Lung (tissue), 12 donors: ENCODE results near the gene MISP3. TPM values are rescaled to one million over a fixed set of nuclear protein-coding genes. Genes with fewer than 3 reads are reported as not detected.
"Not testable (repeated sequence)": the region's sequence is repeated elsewhere in the genome, so short reads cannot be mapped to it uniquely, and the experiment has no call there.

Source experiments
- ATAC-seq: fragments of 200-7000 bp; cut with Tn5 transposase; one replicate; pipeline ENCODE4 v1.9.1; 2020; ENCODE audit warnings: moderate number of reproducible peaks; ENCODE audit not compliant: insufficient read depth, low FRiP score
- DNase-seq, 3 donors: peaks; one replicate each; pipeline ENCODE4 v3.0.0-alpha.2; 2013 to 2017
- H3K27ac ChIP-seq, 2 donors: one replicate each; pipeline ENCODE4 v1.5.1; 2013; ENCODE audit warnings: mild to moderate bottlenecking in 2 of 2, moderate library complexity in 2 of 2, control low read depth in 1 of 2, inconsistent platforms in 1 of 2, low read depth in 1 of 2, low read length in 1 of 2
- H3K27me3 ChIP-seq, 3 donors: one replicate each; pipeline ENCODE4 v1.5.1; 2013; ENCODE audit warnings: low read length in 2 of 3; ENCODE audit not compliant: control insufficient read depth in 3 of 3, insufficient read depth in 3 of 3
- H3K36me3 ChIP-seq, 4 donors: one replicate each; pipeline ENCODE4 v1.5.1; 2013; ENCODE audit warnings: low read length in 4 of 4, mild to moderate bottlenecking in 1 of 4, moderate library complexity in 1 of 4; ENCODE audit not compliant: control insufficient read depth in 4 of 4, insufficient read depth in 4 of 4
- H3K4me1 ChIP-seq, 5 donors: one replicate each; pipeline ENCODE4 v1.5.1; 2013; ENCODE audit warnings: low read length in 5 of 5, mild to moderate bottlenecking in 2 of 5, moderate library complexity in 1 of 5; ENCODE audit not compliant: control insufficient read depth in 5 of 5, insufficient read depth in 5 of 5
- H3K4me3 ChIP-seq: one replicate; pipeline ENCODE4 v1.5.1; 2013; ENCODE audit warnings: mild to moderate bottlenecking, control low read depth, moderate library complexity
- H3K9ac ChIP-seq, 2 donors: one replicate each; pipeline ENCODE4 v1.5.1; 2013; ENCODE audit warnings: low read length in 2 of 2, control low read depth in 1 of 2; ENCODE audit not compliant: insufficient read depth in 1 of 2
- H3K9me3 ChIP-seq, 4 donors: one replicate each; pipeline ENCODE4 v1.5.1; 2013; ENCODE audit warnings: low read length in 3 of 4, mild to moderate bottlenecking in 1 of 4, moderate library complexity in 1 of 4; ENCODE audit not compliant: control insufficient read depth in 4 of 4, insufficient read depth in 3 of 4
- WGBS, 2 donors: extraction: QIAGEN DNeasy Blood & Tissue Kit; methylation state at CpG; one replicate each; pipeline ENCODE4 v1.1.7; 2013; 5-methylcytosine and 5-hydroxymethylcytosine counted together
- polyA plus RNA-seq, 2 donors: library from polyadenylated mRNA; stranded (reverse); fragments of 200-250 nt; gene quantifications; one replicate each; pipeline ENCODE4 v1.2.1, GENCODE V29; 2013
- total RNA-seq, 2 donors: library from RNA; depleted of rRNA in 1 of 2; stranded (reverse); fragments of >200 nt in 1 of 2; gene quantifications; one replicate each; pipeline ENCODE4 v1.2.1, GENCODE V29; 2014 to 2021
- TF ChIP-seq, protein P1 (sequence below): IDR thresholded peaks from 2 replicates; pipeline ENCODE4 v1.5.1; 2012; ENCODE audit warnings: mild to moderate bottlenecking; ENCODE audit errors: control extremely low read depth, extremely low read depth
- donor health status: control.
- donor health status: control.
- donor health status: Bipolar disorder and iron deficiency.
- donor health status: healthy.
- donor health status: DM: yes; HTN: yes; CAD: no.

Gene MISP3
- total and polyA plus RNA-seq, 4 donors = 3.5 to 11.2 (median 7.4) TPM

DNA sequence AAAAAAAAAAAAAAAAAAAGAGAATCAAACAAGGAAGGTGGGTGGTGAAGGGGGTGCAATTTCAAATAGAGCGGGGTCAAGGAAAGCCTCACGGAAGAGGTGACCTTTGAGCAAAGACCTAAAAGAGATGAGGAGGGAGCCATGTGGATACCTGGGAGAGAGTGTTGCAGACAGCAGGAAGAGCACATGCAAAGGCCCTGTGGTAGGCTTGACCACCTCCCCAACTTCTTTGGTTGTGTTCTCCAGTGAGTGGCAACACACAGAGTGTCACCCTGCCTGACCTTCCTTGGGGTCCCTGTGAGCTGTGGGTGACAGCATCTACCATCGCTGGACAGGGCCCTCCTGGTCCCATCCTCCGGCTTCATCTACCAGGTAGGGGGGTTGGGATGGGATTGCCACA lies 22.1 kb upstream of the MISP3 start:
- Histone ChIP-seq H3K27ac (no peak overlapping the region), H3K4me3 (no peak overlapping the region), H3K36me3 (peaks cover 0 to 21% (median 3%) of the 10 kb centered on the region in 4 donors), H3K9me3 (peaks cover 0 to 5% (median 1%) of the 10 kb centered on the region in 4 donors), H3K4me1 (no peaks in the 10 kb centered on the region), H3K9ac (no peak overlapping the region), H3K27me3 (no peaks in the 10 kb centered on the region)
- no peak for ATAC-seq
- DNase-seq = no peak
- TF ChIP-seq, protein P1, sequence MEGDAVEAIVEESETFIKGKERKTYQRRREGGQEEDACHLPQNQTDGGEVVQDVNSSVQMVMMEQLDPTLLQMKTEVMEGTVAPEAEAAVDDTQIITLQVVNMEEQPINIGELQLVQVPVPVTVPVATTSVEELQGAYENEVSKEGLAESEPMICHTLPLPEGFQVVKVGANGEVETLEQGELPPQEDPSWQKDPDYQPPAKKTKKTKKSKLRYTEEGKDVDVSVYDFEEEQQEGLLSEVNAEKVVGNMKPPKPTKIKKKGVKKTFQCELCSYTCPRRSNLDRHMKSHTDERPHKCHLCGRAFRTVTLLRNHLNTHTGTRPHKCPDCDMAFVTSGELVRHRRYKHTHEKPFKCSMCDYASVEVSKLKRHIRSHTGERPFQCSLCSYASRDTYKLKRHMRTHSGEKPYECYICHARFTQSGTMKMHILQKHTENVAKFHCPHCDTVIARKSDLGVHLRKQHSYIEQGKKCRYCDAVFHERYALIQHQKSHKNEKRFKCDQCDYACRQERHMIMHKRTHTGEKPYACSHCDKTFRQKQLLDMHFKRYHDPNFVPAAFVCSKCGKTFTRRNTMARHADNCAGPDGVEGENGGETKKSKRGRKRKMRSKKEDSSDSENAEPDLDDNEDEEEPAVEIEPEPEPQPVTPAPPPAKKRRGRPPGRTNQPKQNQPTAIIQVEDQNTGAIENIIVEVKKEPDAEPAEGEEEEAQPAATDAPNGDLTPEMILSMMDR = no peak
- 95 to 98% methylated on average over 4 of the region's 4 CpGs for WGBS, 2 donors

DNA sequence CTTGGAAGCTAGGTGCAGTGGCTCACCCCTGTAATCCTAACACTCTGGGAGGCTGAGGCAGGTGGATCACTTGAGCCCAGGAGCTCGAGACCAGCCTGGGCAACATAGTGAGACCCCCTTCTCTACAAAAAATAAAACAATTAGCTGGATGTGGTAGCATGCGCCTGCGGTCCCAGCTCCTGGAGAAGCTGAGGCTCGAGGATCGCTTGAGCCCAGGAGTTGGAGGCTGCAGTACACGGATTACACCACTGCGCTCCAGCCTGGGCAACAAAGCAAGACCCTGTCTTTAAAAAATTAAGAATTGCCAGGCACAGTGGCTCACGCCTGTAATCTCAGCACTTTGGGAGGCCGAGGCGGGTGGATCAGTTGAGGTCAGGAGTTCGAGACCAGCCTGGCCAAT lies 21.6 kb upstream of the MISP3 start:
- H3K9ac ChIP-seq, H3K4me1 ChIP-seq, H3K27me3 ChIP-seq, DNase-seq, H3K27ac ChIP-seq, H3K4me3 ChIP-seq, ATAC-seq, H3K9me3 ChIP-seq: not testable (repeated sequence)
- WGBS, 2 donors = 96 to 97% methylated on average over 11 of the region's 11 CpGs
- H3K36me3 ChIP-seq = peaks cover 0 to 21% (median 3%) of the 10 kb centered on the region in 4 donors

DNA sequence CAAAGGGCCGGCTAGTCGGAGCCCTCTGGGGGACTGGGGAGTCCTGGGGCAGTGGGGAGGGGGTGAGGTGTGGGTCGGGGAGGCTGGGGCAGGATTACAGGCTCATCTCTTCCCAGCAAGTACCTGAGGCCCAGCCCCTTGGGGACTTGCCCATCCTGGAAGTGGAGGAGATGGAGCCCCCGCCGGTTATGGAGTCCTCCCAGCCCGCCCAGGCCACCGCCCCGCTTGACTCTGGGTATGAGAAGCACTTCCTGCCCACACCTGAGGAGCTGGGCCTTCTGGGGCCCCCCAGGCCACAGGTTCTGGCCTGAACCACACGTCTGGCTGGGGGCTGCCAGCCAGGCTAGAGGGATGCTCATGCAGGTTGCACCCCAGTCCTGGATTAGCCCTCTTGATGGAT lies 20.6 kb upstream of the MISP3 start:
- Histone ChIP-seq H3K9ac (no peak overlapping the region), H3K4me1 (peaks cover 0 to 4% (median 0%) of the 10 kb centered on the region in 5 donors), H3K4me3 (no peak overlapping the region), H3K9me3 (peaks cover 0 to 5% (median 1%) of the 10 kb centered on the region in 4 donors), H3K27me3 (no peaks in the 10 kb centered on the region), H3K27ac (no peak overlapping the region), H3K36me3 (peaks cover 0 to 21% (median 3%) of the 10 kb centered on the region in 4 donors)
- WGBS, 2 donors = 86 to 89% methylated on average over 4 to 9 of the region's 9 CpGs
- TF ChIP-seq, protein P1 = no peak
- ATAC-seq (no peak), DNase-seq (no peak)

DNA sequence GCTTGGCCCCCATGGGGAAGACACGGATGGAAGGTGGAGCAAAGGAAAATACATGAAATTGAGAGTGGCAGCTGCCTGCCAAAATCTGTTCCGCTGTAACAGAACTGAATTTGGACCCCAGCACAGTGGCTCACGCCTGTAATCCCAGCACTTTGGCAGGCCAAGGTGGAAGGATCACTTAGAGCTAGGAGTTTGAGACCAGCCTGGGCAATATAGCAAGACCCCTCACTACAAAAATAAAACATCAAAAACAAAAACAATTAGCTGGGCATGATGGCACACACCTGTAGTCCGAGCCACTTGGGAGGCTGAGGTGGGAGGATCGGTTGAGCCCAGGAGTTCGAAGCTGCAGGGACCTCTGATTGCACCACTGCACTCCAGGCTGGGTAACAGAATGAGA lies 20.1 kb upstream of the MISP3 start:
- no peak overlapping the region for H3K27ac ChIP-seq
- H3K9me3 ChIP-seq = peaks cover 0 to 5% (median 1%) of the 10 kb centered on the region in 4 donors
- DNase-seq = no peak
- TF ChIP-seq, protein P1 = no peak
- H3K36me3 ChIP-seq = peaks cover 0 to 21% (median 3%) of the 10 kb centered on the region in 4 donors
- no peak overlapping the region for H3K9ac ChIP-seq
- no peak overlapping the region for H3K4me3 ChIP-seq
- WGBS, 2 donors = 91 to 95% methylated on average over 6 of the region's 6 CpGs
- H3K4me1 ChIP-seq = peaks cover 0 to 4% (median 0%) of the 10 kb centered on the region in 5 donors
- no peaks in the 10 kb centered on the region for H3K27me3 ChIP-seq
- no peak for ATAC-seq
